Stimulated activated CD8-positive, alpha-beta memory T cell treated with anti-CD3 and anti-CD28 coated beads, Interleukin-7, amount 100 ng/mL, for 1 hour (primary cell): ENCODE results near the gene BICD1.

Experiments
- DNase-seq, 2 donors: peaks; one replicate each; pipeline ENCODE4 v3.0.0-alpha.2; 2020; ENCODE audit warnings: low read depth in 2 of 2

Gene BICD1

DNA sequence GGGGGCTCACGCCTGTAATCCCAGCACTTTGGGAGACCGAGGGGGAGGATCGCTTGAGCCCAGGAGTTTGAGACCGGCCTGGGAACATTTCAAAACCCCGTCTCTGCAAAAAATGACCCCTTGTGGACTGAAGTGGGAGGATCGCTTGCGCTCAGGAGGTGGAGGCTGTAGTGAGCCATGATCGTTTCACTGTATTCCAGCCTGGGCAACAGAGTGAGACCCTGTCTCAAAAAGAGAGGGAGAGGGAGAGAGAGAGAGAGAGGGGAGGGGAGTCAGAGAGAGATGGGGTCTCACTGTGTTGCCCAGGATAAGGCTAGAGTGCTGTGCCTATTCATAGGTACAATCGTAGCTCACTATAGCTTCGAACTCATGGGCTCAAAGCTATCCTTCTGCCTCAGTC, 295.5 kb downstream of the BICD1 start:
- DNase-seq, result no peak

- DNase-seq, result no peak
Observed at GRCh38 chr12:32402946-32403345, 296.3 kb downstream of the BICD1 start.

DNA sequence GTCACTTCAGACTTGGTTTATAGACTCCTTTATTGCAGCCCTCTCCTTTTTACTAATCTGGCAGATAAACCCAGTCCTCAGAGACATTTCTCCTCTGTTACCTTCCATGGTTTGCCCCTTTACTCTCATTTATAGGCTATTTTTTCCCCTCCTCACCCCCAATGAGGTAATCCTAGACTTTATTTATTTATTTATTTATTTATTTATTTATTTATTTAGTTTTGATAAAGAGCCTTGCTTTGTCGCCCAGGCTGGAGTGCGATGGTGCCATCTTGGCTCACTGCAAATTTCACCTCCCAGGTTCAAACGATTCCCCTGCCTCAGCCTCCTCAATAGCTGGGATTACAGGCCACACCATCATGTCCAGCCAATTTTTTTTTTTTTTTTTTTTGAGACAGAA, 301.1 kb downstream of the BICD1 start:
- no peak for DNase-seq

GRCh38 chr12:32413412-32413811, 306.8 kb downstream of the BICD1 start:
- no peak for DNase-seq

GRCh38 chr12:32418221-32418620, 311.6 kb downstream of the BICD1 start:
- DNase-seq, result no peak

DNA sequence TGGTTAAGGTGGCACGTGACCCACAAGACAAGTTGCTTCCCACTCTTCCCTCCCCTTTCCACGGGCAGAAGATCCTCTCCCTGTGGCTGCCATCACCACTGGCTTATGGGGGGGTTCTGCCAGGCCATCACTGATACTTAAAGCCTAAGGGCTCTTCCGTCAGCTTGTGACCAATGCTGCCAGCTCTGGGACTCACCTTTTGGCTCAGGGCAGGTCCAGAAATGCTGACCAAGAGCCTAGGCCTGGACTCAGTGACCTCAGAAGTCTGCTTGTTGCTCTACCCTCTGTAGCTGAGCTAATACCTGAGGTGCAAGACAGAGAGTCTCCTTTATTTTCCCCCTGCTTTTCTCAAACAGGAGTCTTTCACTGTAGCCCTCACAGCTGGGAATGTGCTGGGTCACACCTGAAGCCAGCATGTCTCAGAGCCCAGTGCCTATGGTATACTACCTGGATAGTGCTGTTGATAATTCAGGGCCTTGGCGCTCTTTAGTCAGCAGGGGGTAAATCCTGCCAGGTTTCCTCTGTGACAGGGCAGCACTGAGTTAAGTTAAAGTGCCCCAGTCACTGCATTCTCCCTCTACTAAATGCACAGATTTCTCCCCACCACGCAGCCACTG, 312.4 kb downstream of the BICD1 start:
- DNase-seq, result no peak

DNA sequence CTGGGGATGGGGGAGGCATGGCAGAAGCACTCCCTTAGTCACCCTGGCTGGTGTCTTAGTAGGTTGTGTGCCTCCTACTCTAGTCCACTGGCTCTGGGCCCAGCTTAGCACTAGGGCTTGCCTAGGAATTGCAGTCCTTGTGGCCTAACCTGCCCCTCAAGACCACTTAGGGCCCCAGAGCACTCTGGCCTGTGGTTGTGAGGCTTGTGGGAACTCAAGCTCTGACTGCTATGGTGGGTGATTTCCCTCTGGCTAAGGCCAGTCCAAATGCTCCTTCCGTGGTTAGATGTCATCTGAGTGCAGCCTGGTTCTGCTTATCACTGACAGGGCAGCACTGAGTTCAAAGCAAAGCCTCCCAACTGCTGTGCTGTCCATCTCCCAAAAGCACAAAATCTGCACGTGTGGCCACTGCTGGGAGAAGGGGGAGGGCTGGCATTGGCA, 312.9 kb downstream of the BICD1 start:
- DNase-seq, result no peak

GRCh38 chr12:32420356-32420755, 313.7 kb downstream of the BICD1 start:
- no peak for DNase-seq

DNA sequence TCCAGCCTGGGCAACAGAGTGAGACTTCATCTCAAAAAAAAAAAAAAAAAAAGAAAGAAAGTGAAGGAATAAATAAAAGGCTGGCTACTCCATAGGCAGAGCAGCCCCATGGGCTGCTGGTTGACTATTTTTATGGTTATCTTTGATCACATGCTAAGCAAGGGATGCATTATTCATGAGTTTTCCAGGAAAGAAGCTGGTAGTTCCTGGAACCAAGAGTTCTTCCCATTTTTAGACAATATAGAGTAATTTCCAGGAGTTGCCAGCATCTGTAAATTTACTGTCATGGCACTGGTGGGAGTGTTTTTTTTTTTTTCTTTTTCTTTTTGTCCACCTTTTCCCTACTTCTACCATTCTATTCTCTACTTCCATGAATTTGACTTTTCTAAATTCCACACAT, 316.9 kb downstream of the BICD1 start:
- DNase-seq, result no peak

GRCh38 chr12:32431025-32431424, 324.4 kb downstream of the BICD1 start:
- DNase-seq, result no peak
